Mucosa of descending colon (tissue), 3 donors: ENCODE results near the gene PROC. TPM values are rescaled to one million over a fixed set of nuclear protein-coding genes. Genes with fewer than 3 reads are reported as not detected.

Experiments used
- ATAC-seq: fragments of 200-7000 bp; cut with Tn5 transposase; one replicate; pipeline ENCODE4 v1.9.1; 2020; ENCODE audit warnings: mild to moderate bottlenecking, moderate library complexity
- DNase-seq, 3 donors: peaks; one replicate each; pipeline ENCODE4 v3.0.0-alpha.2; 2020
- H3K36me3 ChIP-seq: fragments of 200-600 bp; one replicate; pipeline ENCODE4 v1.8.0; 2021; ENCODE audit warnings: low read depth, mild to moderate bottlenecking
- H3K4me1 ChIP-seq: fragments of 200-600 bp; one replicate; pipeline ENCODE4 v1.8.0; 2021; ENCODE audit warnings: low read depth, mild to moderate bottlenecking
- H3K4me3 ChIP-seq: fragments of 200-600 bp; one replicate; pipeline ENCODE4 v1.8.0; 2021; ENCODE audit warnings: mild to moderate bottlenecking
- H3K9me3 ChIP-seq: fragments of 200-600 bp; one replicate; pipeline ENCODE4 v1.8.0; 2021; ENCODE audit warnings: mild to moderate bottlenecking
- CTCF ChIP-seq: fragments of 200-600 bp; IDR thresholded peaks from one replicate; pipeline ENCODE4 v1.8.0; 2022; ENCODE audit warnings: antibody characterized with exemption, mild to moderate bottlenecking
- intact Hi-C, 2 donors: fragments of 100-400 bp; cut with DNase I in 1 of 2; cut with micrococcal nuclease in 1 of 2; formaldehyde crosslinking; loops; one replicate each; pipeline versions ENCODE4 v1.11.0 to v1.11.1; 2022; cut with DNase I, micrococcal nuclease
- total RNA-seq, 3 donors: library from RNA; stranded (reverse); fragmentation: NEBNext Ultra II Directional in 2 of 3; extraction: Animal tissue kit (Norgen Biotek cat#: 25700) in 2 of 3; gene quantifications; one replicate each; pipeline versions ENCODE4 v1.2.1 to v1.2.4, GENCODE V29; 2021 to 2023
- donor health status: DM: no; HTN: no; CAD: no; lungs with moderate emphysema.
- donor health status: DM: no; HTN: no; CAD: no.
- donor health status: DM: no; HTN: yes; CAD: no.

Gene PROC
- total RNA-seq, 3 donors from 2014 or later: 0.80 to 3.6 (median 0.95) TPM

GRCh38 chr2:127421871-127422558, 3.8 kb downstream of the PROC start:
- Histone ChIP-seq H3K9me3 (no peaks in the 10 kb centered on the region), H3K36me3 (no peaks in the 10 kb centered on the region), H3K4me1 (peaks cover 4% of the 10 kb centered on the region), H3K4me3 (no peak overlapping the region)
- ATAC-seq (no peak), DNase-seq (no peak)
- TF ChIP-seq CTCF: no peak
- intact Hi-C loops: no loop called here

- Histone ChIP-seq H3K4me3 (no peak overlapping the region), H3K9me3 (no peaks in the 10 kb centered on the region), H3K36me3 (no peaks in the 10 kb centered on the region), H3K4me1 (peaks cover 4% of the 10 kb centered on the region)
- no peak for TF ChIP-seq CTCF
- ATAC-seq (peak; percentile 62), DNase-seq (peak in 2 of 3 donors; percentile 63 to 67)
- intact Hi-C loops: no loop called here
These were observed 4.6 kb downstream of the PROC start for GRCh38 chr2:127422559-127423477.

DNA sequence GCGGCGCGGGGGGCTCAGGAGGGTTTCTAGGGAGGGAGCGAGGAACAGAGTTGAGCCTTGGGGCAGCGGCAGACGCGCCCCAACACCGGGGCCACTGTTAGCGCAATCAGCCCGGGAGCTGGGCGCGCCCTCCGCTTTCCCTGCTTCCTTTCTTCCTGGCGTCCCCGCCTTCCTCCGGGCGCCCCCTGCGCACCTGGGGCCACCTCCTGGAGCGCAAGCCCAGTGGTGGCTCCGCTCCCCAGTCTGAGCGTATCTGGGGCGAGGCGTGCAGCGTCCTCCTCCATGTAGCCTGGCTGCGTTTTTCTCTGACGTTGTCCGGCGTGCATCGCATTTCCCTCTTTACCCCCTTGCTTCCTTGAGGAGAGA, 5.2 kb downstream of the PROC start:
- Histone ChIP-seq H3K4me1 (peaks cover 4% of the 10 kb centered on the region), H3K36me3 (no peaks in the 10 kb centered on the region), H3K9me3 (no peaks in the 10 kb centered on the region), H3K4me3 (no peak overlapping the region)
- TF ChIP-seq CTCF: no peak
- ATAC-seq: peak; percentile 83
- intact Hi-C loops: no loop called here
- peak; percentile 62 to 82 (median 70) for DNase-seq

GRCh38 chr2:127423880-127424279, 5.7 kb downstream of the PROC start:
- H3K36me3 ChIP-seq: no peaks in the 10 kb centered on the region
- DNase-seq: no peak
- H3K4me3 ChIP-seq: no peak overlapping the region
- intact Hi-C loops: no loop called here
- TF ChIP-seq CTCF: no peak
- H3K4me1 ChIP-seq: peaks cover 4% of the 10 kb centered on the region
- H3K9me3 ChIP-seq: no peaks in the 10 kb centered on the region
- no peak for ATAC-seq

- TF ChIP-seq CTCF: no peak
- Histone ChIP-seq H3K36me3 (no peaks in the 10 kb centered on the region), H3K9me3 (no peaks in the 10 kb centered on the region), H3K4me1 (peaks cover 4% of the 10 kb centered on the region), H3K4me3 (no peak overlapping the region)
- ATAC-seq: no peak
- no peak for DNase-seq
- intact Hi-C loops: no loop called here
These were observed 6.6 kb downstream of the PROC start for GRCh38 chr2:127424598-127425520.
